ENCODE measurements around the gene GH1. TPM values are rescaled to one million over a fixed set of nuclear protein-coding genes. Genes with fewer than 3 reads are reported as not detected.
"Not testable (repeated sequence)": the region's sequence is repeated elsewhere in the genome, so short reads cannot be mapped to it uniquely, and the experiment has no call there.

Gene GH1
- not detected for total RNA-seq

- H3K9me3 ChIP-seq; H3K27me3 ChIP-seq; H3K4me1 ChIP-seq; H3K27ac ChIP-seq; H3K4me3 ChIP-seq; DNase-seq (ENCODE audit: extremely low spot score in 2 of 2); H3K36me3 ChIP-seq: not testable (repeated sequence)
- intact Hi-C loops (cut with DNase I), result loop anchor here (10.0 kb wide), 2 partner anchors 106 to 216 kb away; partner anchors contain the start of genes ERN1 and ICAM2
Measured at GRCh38 chr17:63918789-63919305, at the start of gene GH1. Gene GH1, minus strand, starts transcription at chr17:63918839. Its CDS starts 63 bp downstream, at chr17:63918776.

- DNase-seq (ENCODE audit: extremely low spot score in 2 of 2), result no peak
- Histone ChIP-seq H3K9me3 (no peaks in the 10 kb centered on the region), H3K27ac (no peak overlapping the region), H3K4me1 (no peaks in the 10 kb centered on the region), H3K27me3 (no peaks in the 10 kb centered on the region), H3K36me3 (no peaks in the 10 kb centered on the region), H3K4me3 (no peak overlapping the region)
- TF ChIP-seq POLR2AphosphoS5 (IDR thresholded peaks at IDR 0.05; ENCODE audit: insufficient read depth in 1 of 2, low read depth in 1 of 2) (no peak), POLR2A (IDR thresholded peaks at IDR 0.05) (no peak), CTCF (IDR thresholded peaks at IDR 0.05) (no peak)
- intact Hi-C loops (cut with DNase I), result no loop called here
Measured at GRCh38 chr17:63967953-63968352, 49.3 kb upstream of the GH1 start.

- H3K36me3 ChIP-seq, result no peaks in the 10 kb centered on the region
- peaks cover 6% of the 10 kb centered on the region for H3K4me1 ChIP-seq
- intact Hi-C loops (cut with DNase I), result no loop called here
- H3K27ac ChIP-seq, result no peak overlapping the region
- no peaks in the 10 kb centered on the region for H3K27me3 ChIP-seq
- no peaks in the 10 kb centered on the region for H3K9me3 ChIP-seq
- no peak for TF ChIP-seq POLR2AphosphoS5 (IDR thresholded peaks at IDR 0.05; ENCODE audit: insufficient read depth in 1 of 2, low read depth in 1 of 2)
- no peak for TF ChIP-seq POLR2A (IDR thresholded peaks at IDR 0.05)
- TF ChIP-seq CTCF (IDR thresholded peaks at IDR 0.05), result no peak
- H3K4me3 ChIP-seq, result no peak overlapping the region
- DNase-seq (ENCODE audit: extremely low spot score in 2 of 2), result no peak
Measured at GRCh38 chr17:63966646-63967264, 48.1 kb upstream of the GH1 start.

GRCh38 chr17:63963123-63963522 is 44.5 kb upstream of the GH1 start:
- Histone ChIP-seq H3K36me3 (no peaks in the 10 kb centered on the region), H3K27me3 (no peaks in the 10 kb centered on the region), H3K4me3 (no peak overlapping the region), H3K4me1 (peaks cover 14% of the 10 kb centered on the region), H3K9me3 (no peaks in the 10 kb centered on the region), H3K27ac (peak overlapping the region; percentile 38)
- intact Hi-C loops (cut with DNase I), result no loop called here
- no peak for DNase-seq (ENCODE audit: extremely low spot score in 2 of 2)
- TF ChIP-seq CTCF (IDR thresholded peaks at IDR 0.05) (no peak), POLR2A (IDR thresholded peaks at IDR 0.05) (no peak), POLR2AphosphoS5 (IDR thresholded peaks at IDR 0.05; ENCODE audit: insufficient read depth in 1 of 2, low read depth in 1 of 2) (no peak)

GRCh38 chr17:63962298-63962744 is 43.7 kb upstream of the GH1 start:
- no peak for DNase-seq (ENCODE audit: extremely low spot score in 2 of 2)
- intact Hi-C loops (cut with DNase I), result no loop called here
- H3K36me3 ChIP-seq, result no peaks in the 10 kb centered on the region
- H3K9me3 ChIP-seq, result no peaks in the 10 kb centered on the region
- H3K27ac ChIP-seq, result peak overlapping the region; percentile 5
- peaks cover 14% of the 10 kb centered on the region for H3K4me1 ChIP-seq
- H3K27me3 ChIP-seq, result no peaks in the 10 kb centered on the region
- TF ChIP-seq POLR2AphosphoS5 (IDR thresholded peaks at IDR 0.05; ENCODE audit: insufficient read depth in 1 of 2, low read depth in 1 of 2) (no peak), POLR2A (IDR thresholded peaks at IDR 0.05) (no peak), CTCF (IDR thresholded peaks at IDR 0.05) (no peak)
- H3K4me3 ChIP-seq, result no peak overlapping the region

Measured in vagina (tissue), 2 donors.